ENCODE measurements around the gene ZCCHC8.
"Not testable (repeated sequence)": the region's sequence is repeated elsewhere in the genome, so short reads cannot be mapped to it uniquely, and the experiment has no call there.

The ZCCHC8 gene

GRCh38 chr12:122491991-122492390, 8.7 kb downstream of the ZCCHC8 start:
- no peak for DNase-seq (ENCODE audit: low read depth)
- no peak overlapping the region for H3K4me3 ChIP-seq (ENCODE audit: low read depth, low read length)
- TF ChIP-seq MYC (IDR thresholded peaks at IDR 0.05; ENCODE audit: low read depth, low read length): no peak
- no peak for TF ChIP-seq POLR2A (IDR thresholded peaks at IDR 0.05; ENCODE audit: extremely low read depth, insufficient read length)
- TF ChIP-seq, protein P1, sequence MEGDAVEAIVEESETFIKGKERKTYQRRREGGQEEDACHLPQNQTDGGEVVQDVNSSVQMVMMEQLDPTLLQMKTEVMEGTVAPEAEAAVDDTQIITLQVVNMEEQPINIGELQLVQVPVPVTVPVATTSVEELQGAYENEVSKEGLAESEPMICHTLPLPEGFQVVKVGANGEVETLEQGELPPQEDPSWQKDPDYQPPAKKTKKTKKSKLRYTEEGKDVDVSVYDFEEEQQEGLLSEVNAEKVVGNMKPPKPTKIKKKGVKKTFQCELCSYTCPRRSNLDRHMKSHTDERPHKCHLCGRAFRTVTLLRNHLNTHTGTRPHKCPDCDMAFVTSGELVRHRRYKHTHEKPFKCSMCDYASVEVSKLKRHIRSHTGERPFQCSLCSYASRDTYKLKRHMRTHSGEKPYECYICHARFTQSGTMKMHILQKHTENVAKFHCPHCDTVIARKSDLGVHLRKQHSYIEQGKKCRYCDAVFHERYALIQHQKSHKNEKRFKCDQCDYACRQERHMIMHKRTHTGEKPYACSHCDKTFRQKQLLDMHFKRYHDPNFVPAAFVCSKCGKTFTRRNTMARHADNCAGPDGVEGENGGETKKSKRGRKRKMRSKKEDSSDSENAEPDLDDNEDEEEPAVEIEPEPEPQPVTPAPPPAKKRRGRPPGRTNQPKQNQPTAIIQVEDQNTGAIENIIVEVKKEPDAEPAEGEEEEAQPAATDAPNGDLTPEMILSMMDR (IDR thresholded peaks at IDR 0.05; ENCODE audit: low read depth, low read length): no peak
- TF ChIP-seq, protein P2, sequence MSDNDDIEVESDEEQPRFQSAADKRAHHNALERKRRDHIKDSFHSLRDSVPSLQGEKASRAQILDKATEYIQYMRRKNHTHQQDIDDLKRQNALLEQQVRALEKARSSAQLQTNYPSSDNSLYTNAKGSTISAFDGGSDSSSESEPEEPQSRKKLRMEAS (IDR thresholded peaks at IDR 0.05; ENCODE audit: low read depth, low read length): no peak

- DNase-seq (ENCODE audit: low read depth): no peak
- H3K4me3 ChIP-seq (ENCODE audit: low read depth, low read length): no peak overlapping the region
- TF ChIP-seq, protein P2 (IDR thresholded peaks at IDR 0.05; ENCODE audit: low read depth, low read length): no peak
- no peak for TF ChIP-seq MYC (IDR thresholded peaks at IDR 0.05; ENCODE audit: low read depth, low read length)
- TF ChIP-seq, protein P1 (IDR thresholded peaks at IDR 0.05; ENCODE audit: low read depth, low read length): no peak
- no peak for TF ChIP-seq POLR2A (IDR thresholded peaks at IDR 0.05; ENCODE audit: extremely low read depth, insufficient read length)
Measured at GRCh38 chr12:122489038-122489437, 11.7 kb downstream of the ZCCHC8 start.

DNA sequence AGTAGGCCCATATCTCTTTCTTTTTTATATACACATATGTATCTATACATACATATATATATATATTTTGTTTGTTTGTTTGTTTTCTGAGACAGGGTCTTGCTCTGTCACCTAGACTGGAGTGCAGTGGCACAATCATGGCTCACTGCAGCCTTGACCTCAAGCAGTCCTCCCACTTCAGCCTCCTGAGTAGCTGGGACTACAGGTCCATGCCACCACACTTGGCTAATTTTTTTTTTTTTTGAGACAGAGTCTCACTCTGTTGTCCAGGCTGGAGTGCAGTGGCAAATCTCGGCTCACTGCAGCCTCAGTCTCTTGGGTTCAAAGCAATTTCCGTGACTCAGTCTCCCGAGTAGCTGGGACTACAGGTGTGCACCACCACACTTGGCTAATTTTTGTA, 12.9 kb downstream of the ZCCHC8 start:
- DNase-seq (ENCODE audit: low read depth); H3K4me3 ChIP-seq (ENCODE audit: low read depth, low read length): not testable (repeated sequence)

DNA sequence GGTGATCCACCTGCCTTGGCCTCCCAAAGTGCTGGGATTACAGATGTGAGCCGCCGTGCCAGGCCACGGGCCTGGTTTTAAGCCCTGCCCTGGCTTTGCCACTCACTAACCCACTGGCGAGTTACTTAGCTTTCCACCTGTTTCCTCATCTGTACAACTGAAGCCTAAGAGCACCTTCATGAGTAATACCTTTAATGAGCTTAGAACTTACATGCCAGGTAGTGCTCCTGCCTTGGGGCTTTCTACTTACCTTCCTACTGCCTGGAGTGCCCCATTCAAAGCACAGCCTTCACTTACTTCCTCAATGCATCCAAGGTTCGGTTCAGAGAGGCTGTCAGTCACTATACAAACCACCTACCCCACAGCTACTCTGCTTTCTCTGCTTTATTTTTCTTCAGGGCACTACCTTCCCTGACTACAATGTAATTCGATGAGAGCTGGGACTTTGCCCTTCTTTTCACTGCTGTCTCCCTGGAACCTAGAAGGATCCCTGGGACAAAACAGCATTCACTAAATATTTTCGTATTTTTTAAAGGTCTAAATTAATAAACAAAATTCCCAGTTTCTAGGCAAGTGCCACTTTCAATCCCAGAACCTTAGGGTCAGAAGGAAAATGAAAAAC, 13.8 kb downstream of the ZCCHC8 start:
- TF ChIP-seq, protein P1 (IDR thresholded peaks at IDR 0.05; ENCODE audit: low read depth, low read length): no peak
- no peak for TF ChIP-seq POLR2A (IDR thresholded peaks at IDR 0.05; ENCODE audit: extremely low read depth, insufficient read length)
- TF ChIP-seq, protein P2 (IDR thresholded peaks at IDR 0.05; ENCODE audit: low read depth, low read length): no peak
- TF ChIP-seq MYC (IDR thresholded peaks at IDR 0.05; ENCODE audit: low read depth, low read length): no peak
- no peak for DNase-seq (ENCODE audit: low read depth)
- no peak overlapping the region for H3K4me3 ChIP-seq (ENCODE audit: low read depth, low read length)

- TF ChIP-seq, protein P2 (IDR thresholded peaks at IDR 0.05; ENCODE audit: low read depth, low read length): 0 out of 2 replicates have a peak, but pooled peaks have one; percentile 25
- DNase-seq (ENCODE audit: low read depth); H3K4me3 ChIP-seq (ENCODE audit: low read depth, low read length): not testable (repeated sequence)
Measured at GRCh38 chr12:122486360-122486759, 14.4 kb downstream of the ZCCHC8 start.

- not testable (repeated sequence) for H3K4me3 ChIP-seq (ENCODE audit: low read depth, low read length); DNase-seq (ENCODE audit: low read depth)
Measured at GRCh38 chr12:122484385-122484784, 16.3 kb downstream of the ZCCHC8 start.

- DNase-seq (ENCODE audit: low read depth): no peak
- TF ChIP-seq, protein P1 (IDR thresholded peaks at IDR 0.05; ENCODE audit: low read depth, low read length): no peak
- TF ChIP-seq POLR2A (IDR thresholded peaks at IDR 0.05; ENCODE audit: extremely low read depth, insufficient read length) (no peak), MYC (IDR thresholded peaks at IDR 0.05; ENCODE audit: low read depth, low read length) (no peak)
- TF ChIP-seq, protein P2 (IDR thresholded peaks at IDR 0.05; ENCODE audit: low read depth, low read length): no peak
Measured at GRCh38 chr12:122483969-122484368, 16.8 kb downstream of the ZCCHC8 start.

More at GRCh38 chr12:122483969-122484368, 16.8 kb downstream of the ZCCHC8 start:
- H3K4me3 ChIP-seq (ENCODE audit: low read depth, low read length): no peak overlapping the region

All from NB4 (cell line).